ENCODE results near the gene HIVEP2.

- TF ChIP-seq SUZ12 (IDR thresholded peaks at IDR 0.05; ENCODE audit: extremely low read depth, insufficient read depth, insufficient read length): no peak
- TF ChIP-seq ZNF274 (IDR thresholded peaks at IDR 0.05; ENCODE audit: low read depth, low read length): no peak
These were observed 114.2 kb downstream of the HIVEP2 start for GRCh38 chr6:142830807-142831206.
